Stimulated activated naive CD4-positive, alpha-beta T cell (primary cell): ENCODE data around the gene INSRR.

Source experiments
- DNase-seq, 6 experiments: peaks; one replicate each; lab custom pipeline; 2025; lab: John Stamatoyannopoulos, UW

The INSRR gene

GRCh38 chr1:156804572-156805243 is 54.2 kb downstream of the INSRR start:
- no peak for DNase-seq

DNA sequence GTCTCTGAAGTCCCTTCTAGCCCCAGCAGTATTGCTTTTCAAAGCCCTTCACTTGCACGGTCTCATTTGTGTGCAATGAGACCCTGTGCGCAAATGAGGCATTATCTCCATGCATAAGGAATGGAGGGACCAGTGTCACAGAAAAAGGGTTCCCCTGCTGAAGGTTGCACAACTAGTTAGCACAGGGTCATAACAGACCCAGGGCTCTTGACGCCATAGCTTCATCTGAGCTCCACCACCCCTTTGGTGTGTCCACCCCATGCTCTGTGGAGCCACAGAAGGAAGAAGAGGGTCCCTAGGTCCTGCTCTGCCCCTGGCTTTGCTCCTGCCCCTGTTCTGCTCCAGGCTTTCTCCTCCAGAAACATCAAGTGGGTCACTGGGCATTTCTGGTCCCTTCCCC is 54.9 kb downstream of the INSRR start:
- DNase-seq = no peak

DNA sequence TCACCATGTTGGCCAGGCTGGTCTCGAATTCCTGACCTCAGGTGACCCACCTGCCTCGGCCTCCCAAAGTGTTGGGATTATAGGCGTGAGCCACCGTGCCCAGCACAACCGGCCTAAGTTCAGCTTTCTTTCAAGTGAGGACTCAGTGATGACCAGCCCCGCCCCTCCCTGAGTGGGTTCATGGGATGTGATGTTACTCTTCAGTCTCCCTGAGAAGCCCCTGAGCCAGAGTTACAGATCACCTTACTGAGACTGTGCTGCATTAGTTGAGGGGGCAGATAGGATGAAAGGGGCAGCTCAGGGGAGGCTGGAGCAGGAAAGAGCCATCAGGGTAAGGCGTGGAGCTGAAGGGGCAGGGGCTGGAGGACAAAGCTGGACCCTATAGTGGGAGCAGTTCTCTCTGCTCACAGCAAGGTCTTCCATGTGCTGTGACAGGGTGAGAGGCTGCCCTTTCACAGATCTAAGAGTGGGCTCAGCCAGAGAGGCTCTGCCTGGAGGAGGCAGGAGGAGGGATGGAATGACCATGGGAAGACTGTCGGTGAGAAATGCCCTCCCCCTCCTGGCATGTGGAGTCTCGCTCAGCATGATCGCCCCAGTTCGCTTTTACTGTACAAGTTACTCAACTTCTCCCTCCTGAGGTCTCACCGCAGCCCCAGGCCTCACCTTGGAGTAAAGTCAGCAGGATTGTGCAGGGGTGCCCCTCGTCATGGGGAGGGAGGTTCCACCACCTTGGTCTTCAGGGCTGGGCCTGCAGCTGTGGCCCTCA is 55.6 kb downstream of the INSRR start:
- no peak for DNase-seq

DNA sequence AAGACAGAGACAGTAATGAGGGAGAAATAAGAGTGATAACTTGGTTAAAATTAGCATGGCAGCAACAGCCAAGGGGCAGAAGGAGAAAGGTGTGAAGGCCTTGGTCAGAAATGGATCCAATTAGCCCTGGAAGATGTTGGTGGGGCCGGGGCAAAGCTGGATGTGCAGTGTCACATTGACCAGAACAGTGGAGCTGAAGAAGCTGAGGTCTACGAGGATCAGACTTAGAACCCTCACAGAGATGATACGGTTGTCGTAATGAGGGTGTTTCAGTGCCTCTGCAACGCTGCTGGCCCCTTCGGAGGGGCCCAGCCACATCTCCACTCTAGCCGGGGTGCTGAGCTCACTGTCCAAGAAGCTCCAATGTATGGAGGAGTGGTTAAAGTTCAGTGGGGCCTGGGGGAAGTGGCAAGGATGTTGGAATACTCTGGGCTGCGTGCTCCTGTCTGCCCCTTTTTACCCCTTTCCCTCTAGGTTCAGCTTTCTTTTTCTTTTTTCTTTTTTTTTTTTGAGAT is 56.4 kb downstream of the INSRR start:
- DNase-seq = no peak

DNA sequence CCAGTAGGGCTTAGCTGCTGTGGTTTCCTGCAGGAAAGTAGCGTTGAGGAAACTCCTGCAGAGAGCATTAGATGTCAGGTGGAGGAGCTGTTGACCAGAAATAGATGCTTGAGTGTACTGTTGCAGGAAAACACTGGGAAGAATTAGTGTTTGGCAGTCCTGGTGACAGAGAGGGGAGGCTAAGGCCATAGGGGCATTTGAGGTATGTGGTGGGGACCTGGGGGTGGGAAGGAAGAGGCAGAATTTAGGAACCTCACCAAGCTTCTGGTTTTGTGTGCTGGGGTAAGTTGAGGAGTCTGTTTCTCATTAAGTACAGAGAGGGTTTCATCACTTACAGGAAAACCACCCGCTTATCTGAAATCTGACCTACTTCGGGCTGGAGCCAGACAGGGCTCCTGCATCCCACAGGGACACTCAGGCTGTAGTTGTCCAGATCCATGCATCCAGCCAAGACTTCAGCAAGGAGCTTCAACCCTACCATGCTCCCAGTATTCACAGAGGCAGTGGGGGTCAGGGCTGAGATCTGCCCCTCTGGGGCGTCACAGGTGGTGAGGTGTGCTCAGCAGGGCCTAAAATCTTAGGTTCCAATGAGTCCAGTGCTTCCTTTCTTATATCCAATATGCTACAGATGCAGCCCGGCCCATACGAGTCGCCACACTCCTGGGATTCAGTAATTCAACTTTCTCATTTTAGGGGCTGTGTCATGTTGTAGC is 57.4 kb downstream of the INSRR start:
- DNase-seq = no peak

- DNase-seq = peak; percentile 14 to 70 (median 48)
These were observed 61.6 kb downstream of the INSRR start for GRCh38 chr1:156797212-156797871.

DNA sequence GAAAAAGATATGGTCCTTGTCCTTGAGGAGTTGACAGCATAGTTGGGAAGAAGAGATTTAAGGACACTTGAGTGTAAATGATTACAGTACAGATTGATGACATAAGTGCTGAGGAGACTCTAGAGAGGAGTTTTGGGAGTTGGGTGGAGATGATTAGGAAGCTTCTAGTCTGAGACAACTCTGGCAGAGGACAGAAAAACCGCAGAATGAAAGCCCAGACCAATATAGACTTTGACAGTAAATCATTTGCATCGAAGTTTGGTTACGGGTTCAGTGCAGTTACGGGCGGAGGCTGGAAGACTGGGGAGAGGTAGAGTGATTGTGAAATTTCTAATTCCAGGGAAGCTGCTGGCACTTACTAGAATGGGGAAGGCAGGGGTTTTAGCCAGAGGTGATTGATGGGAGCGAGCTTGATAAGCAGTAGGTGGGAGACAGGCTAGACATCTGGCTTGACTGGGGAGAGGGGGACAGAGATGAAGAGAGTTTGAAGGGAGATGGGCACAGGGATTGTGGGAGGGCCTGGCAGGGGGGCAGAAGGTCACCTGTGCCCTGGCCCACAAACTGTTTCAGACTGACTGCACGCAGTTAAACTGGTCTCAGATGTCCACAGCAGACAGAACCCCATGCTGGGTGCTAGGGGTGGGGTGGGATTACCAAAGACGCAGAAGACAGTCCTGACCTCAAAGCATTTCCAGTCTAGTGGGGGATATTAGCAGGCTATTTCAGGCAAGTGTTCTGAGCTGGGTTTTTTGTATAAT is 62.4 kb downstream of the INSRR start:
- DNase-seq = no peak

- no peak for DNase-seq
These were observed 63.1 kb downstream of the INSRR start for GRCh38 chr1:156795787-156796186.

- no peak for DNase-seq
These were observed 63.6 kb downstream of the INSRR start for GRCh38 chr1:156795374-156795733.

GRCh38 chr1:156794506-156795373 is 64.2 kb downstream of the INSRR start:
- no peak for DNase-seq
